DOHH2 (cell line): ENCODE data around the gene BIVM.

Source experiments
- EZH2phosphoT487 ChIP-seq: fragments of 200-600 bp; sonication (generic); IDR thresholded peaks from 2 replicates; pipeline ENCODE4 v1.6.1; 2017; ENCODE audit warnings: borderline replicate concordance, mild to moderate bottlenecking, antibody characterized with exemption, low read length, moderate library complexity, mixed read lengths
- TF ChIP-seq, protein P1 (sequence below): fragments of 200-600 bp; sonication (generic); IDR thresholded peaks from one replicate; pipeline ENCODE4 v1.5.1; 2014; ENCODE audit warnings: antibody characterized with exemption, mild to moderate bottlenecking, low read depth, low read length; ENCODE audit not compliant: poor library complexity, severe bottlenecking

- TF ChIP-seq, protein P1, sequence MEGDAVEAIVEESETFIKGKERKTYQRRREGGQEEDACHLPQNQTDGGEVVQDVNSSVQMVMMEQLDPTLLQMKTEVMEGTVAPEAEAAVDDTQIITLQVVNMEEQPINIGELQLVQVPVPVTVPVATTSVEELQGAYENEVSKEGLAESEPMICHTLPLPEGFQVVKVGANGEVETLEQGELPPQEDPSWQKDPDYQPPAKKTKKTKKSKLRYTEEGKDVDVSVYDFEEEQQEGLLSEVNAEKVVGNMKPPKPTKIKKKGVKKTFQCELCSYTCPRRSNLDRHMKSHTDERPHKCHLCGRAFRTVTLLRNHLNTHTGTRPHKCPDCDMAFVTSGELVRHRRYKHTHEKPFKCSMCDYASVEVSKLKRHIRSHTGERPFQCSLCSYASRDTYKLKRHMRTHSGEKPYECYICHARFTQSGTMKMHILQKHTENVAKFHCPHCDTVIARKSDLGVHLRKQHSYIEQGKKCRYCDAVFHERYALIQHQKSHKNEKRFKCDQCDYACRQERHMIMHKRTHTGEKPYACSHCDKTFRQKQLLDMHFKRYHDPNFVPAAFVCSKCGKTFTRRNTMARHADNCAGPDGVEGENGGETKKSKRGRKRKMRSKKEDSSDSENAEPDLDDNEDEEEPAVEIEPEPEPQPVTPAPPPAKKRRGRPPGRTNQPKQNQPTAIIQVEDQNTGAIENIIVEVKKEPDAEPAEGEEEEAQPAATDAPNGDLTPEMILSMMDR: no peak
- no peak for TF ChIP-seq EZH2phosphoT487
Observed at GRCh38 chr13:102788683-102789082, 10.2 kb upstream of the BIVM start.
